Myocyte (in vitro differentiated cells): ENCODE data around the gene IVNS1ABP. TPM values are rescaled to one million over a fixed set of nuclear protein-coding genes. Genes with fewer than 3 reads are reported as not detected.
"Not testable (repeated sequence)": the region's sequence is repeated elsewhere in the genome, so short reads cannot be mapped to it uniquely, and the experiment has no call there.

ENCODE experiments used
- DNase-seq: peaks from one replicate; pipeline ENCODE4 v3.0.0-alpha.2; 2012; ENCODE audit warnings: low read depth
- total RNA-seq: library from RNA; depleted of rRNA; stranded (reverse); fragments of >200 nt; gene quantifications from 2 replicates; pipeline ENCODE4 v1.2.3, GENCODE V29; 2014

The IVNS1ABP gene
- total RNA-seq, 1 donor from 2014 or later: 124 TPM

- no peak for DNase-seq
Observed at GRCh38 chr1:185334182-185334581, 17.1 kb upstream of the IVNS1ABP start.

GRCh38 chr1:185328255-185328654, 11.2 kb upstream of the IVNS1ABP start:
- DNase-seq: no peak

GRCh38 chr1:185325413-185325812, 8.4 kb upstream of the IVNS1ABP start:
- DNase-seq: no peak

GRCh38 chr1:185324118-185324517, 7.1 kb upstream of the IVNS1ABP start:
- DNase-seq: no peak

GRCh38 chr1:185322636-185323035, 5.6 kb upstream of the IVNS1ABP start:
- no peak for DNase-seq

GRCh38 chr1:185321653-185322221, 4.7 kb upstream of the IVNS1ABP start:
- DNase-seq: not testable (repeated sequence)

GRCh38 chr1:185321104-185321503, 4.1 kb upstream of the IVNS1ABP start:
- DNase-seq: not testable (repeated sequence)

- DNase-seq: no peak
Observed at GRCh38 chr1:185319139-185319475, 2.1 kb upstream of the IVNS1ABP start.

- DNase-seq: no peak
Observed at GRCh38 chr1:185318431-185319138, 1.5 kb upstream of the IVNS1ABP start.

- DNase-seq: no peak
Observed at GRCh38 chr1:185317886-185318310, 855 bp upstream of the IVNS1ABP start.

GRCh38 chr1:185316163-185317033, 645 bp downstream of the IVNS1ABP start:
- peak; percentile 93 for DNase-seq

GRCh38 chr1:185315445-185316071, 1.5 kb downstream of the IVNS1ABP start:
- DNase-seq: peak; percentile 24

- DNase-seq: peak; percentile 9
Observed at GRCh38 chr1:185314411-185314810, 2.6 kb downstream of the IVNS1ABP start.

GRCh38 chr1:185312361-185313138, 4.5 kb downstream of the IVNS1ABP start:
- DNase-seq: no peak

GRCh38 chr1:185311589-185312225, 5.3 kb downstream of the IVNS1ABP start:
- DNase-seq: no peak

- DNase-seq: peak; percentile 26
Observed at GRCh38 chr1:185309566-185309965, 7.5 kb downstream of the IVNS1ABP start.

- DNase-seq: no peak
Observed at GRCh38 chr1:185308126-185308525, 8.9 kb downstream of the IVNS1ABP start.

- DNase-seq: no peak
Observed at GRCh38 chr1:185305419-185305818, 11.6 kb downstream of the IVNS1ABP start.

GRCh38 chr1:185300152-185300551, 16.9 kb downstream of the IVNS1ABP start:
- no peak for DNase-seq

- DNase-seq: no peak
Observed at GRCh38 chr1:185297982-185298381, 19.1 kb downstream of the IVNS1ABP start.
